Activated naive CD4-positive, alpha-beta T cell treated with anti-CD3 and anti-CD28 coated beads, Interleukin-2, amount 50 U/mL, for 16 hours (primary cell): ENCODE measurements around the gene LARP7.
A peak's percentile ranks its signal among the peaks of the same experiment; 100 is the strongest.
"Not testable (repeated sequence)": the region's sequence is repeated elsewhere in the genome, so short reads cannot be mapped to it uniquely, and the experiment has no call there.

Source experiments
- DNase-seq: peaks from one replicate; pipeline ENCODE4 v3.0.0-alpha.2; 2020

The LARP7 gene

DNA sequence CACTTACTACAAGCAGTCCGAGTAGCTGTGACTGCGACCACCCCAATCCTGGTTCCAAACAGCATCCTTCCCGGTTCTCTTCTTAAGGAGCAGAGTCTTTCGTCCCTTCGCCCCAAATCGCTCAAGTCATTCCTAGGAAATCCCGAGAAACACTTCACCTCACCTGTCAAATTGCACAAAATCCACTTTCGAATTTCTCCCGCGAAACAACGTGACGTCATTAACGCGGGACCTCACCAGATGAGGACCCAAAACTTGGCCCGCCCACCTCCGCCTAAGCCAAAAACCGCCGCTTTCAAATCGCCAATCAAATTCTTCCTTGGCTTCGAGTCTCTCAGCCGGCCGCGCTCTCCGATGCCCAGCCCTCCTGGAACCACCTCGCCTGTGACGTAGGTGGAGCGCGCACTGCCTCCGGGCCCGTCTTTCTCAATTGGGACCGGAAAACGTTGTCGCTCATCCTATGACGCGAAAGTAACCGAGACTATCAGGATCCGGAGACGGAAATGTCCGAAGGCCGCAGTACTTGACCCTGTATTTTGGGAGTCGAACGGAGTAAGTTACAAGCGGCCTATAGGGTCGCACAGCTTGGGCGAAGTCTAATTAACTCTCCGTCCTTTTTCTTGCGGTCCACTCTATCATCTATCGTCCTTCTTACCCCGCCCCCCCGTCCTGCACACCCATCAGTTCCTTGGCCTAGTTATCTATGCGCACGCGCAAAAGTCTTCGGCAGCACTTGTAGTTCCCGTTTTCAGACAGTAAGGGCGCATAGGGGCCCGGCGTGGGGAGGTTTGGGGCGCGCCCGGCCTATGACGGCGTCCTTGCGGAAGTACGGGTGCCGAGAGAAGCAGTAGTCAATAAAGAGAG lies at the start of gene LARP7, which contains the start of gene ZGRF1:
Gene LARP7, plus strand, starts transcription at position 456 of the 864 bp plus-strand sequence. CDS start 7,527 bp downstream, outside the sequence.
Gene ZGRF1, minus strand, starts transcription at position 222 of the 864 bp plus-strand sequence. CDS start 3,733 bp downstream, outside the sequence.
- DNase-seq = peak; percentile 96

DNA sequence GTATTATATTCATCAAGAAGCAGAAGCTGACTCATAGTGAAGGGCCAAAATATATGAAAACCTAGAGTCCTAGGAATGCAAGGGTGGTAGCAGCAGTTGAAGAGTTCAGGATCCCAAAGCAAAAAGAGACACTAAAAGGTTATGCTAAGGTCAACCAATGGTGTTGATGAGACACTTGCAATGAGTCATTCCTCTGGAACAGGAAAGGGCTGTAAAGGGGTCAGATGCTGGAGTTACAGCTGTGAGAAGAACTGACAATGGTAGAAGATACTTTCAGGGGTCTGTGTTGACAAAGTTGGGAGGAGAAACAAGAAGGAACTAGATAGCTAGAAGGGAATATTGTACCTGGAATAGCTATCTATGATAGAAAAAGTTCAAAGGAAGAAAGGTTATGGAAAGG lies 47.7 kb upstream of the LARP7 start:
- DNase-seq = no peak

DNA sequence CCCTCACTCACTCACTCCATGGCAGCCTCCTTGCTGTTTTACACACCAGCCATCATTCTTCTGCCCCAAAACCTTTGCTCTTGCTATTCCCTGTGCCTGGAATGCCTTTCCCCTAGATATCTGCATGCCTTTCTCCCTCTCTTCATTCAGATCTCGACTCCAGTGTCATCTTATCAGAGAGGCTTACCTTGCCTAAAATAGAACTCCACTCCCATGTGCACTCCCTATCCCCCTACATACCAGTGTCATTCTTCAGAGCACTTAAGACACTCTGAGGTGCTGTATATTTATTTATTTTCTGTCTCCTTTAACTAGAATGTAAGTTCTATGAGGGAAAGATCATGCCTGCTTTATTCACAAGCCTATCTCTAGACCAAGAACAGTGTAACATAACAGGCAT lies 45.4 kb upstream of the LARP7 start:
- DNase-seq = no peak

DNA sequence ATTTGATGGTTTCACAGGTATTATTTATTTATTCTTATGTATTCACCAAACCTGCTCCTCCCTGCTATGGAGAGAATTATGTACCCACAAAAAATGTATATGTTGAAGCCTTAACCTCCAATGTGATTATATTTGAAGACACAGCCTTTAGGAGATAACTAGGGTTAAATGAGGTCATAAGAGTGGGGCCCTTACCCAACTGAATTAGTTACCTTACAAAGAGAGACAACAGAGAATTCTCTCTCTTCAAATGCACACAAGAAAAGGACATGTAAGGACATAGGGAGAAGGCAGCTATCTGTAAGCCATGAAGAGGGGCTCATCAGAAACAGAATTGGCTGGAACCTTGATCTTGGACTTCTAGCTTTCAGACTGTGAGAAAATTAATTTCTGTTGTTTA lies 44.2 kb upstream of the LARP7 start:
- DNase-seq = no peak

DNA sequence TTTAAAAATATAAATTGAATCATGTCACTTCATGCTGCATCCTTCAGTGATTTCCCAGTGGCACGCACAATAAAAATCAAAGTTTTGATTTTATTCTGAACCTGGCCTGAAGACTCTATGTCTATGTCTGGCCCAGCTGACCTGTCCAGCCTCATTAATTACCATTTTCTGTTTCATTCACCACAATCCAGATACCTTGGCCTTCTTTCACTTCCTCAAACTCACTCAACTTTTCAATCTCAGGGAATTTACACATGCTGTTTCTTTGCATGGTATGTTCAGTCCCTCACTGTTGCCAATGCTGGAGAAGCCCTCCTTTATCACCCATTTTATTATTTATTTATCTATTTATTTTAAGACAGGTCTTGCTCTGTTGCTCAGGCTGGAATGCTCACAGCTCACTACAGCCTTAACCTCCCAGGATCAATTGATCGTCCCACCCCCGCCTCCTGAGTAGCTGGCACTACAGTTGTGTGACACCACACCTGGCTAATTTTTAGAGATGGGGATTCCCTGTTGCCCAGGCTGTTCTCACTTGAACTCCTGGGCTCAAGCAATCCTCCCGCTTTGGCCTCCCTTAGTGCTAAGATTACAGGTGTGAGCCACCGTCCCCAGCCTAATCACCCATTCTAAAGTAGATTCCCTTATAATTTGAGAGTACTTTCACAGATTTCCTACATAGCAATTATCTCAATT lies 43.4 kb upstream of the LARP7 start:
- DNase-seq = no peak

DNA sequence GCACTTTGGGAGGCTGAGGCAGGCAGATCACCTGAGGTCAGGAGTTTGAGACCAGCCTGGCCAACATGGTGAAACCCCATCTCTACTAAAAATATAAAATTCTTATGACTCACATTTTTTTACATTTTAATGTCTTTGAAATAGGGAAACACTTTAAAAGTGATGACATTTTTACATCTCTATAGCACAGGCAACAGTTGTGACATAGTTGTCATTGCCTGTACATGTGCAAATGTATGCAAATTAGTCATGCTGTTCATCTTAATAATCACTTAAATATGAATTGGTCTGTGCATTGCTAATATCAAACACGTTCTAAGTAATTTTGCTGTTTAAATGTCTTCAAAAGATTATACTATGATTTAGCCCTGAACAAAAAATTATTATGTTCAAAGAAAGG lies 42.0 kb upstream of the LARP7 start:
- DNase-seq = no peak

DNA sequence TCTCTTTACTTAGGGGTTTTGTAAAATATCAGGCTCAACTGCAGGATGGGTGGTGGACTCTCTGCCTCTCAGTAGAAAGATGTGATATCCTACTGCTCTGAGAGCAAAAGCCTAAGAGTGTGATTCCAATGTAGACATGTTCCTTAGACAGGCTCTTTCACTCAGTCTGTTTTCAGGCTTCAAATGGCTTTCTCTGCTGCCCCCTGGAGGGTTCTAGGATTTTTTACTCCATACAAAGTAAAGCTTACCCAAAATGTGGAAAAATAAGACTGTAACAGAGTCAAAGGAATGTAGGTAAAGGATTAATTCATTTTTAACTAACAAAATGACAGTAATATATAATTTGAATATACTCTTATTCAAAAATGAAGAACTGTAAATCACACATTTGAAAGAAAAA lies 32.4 kb upstream of the LARP7 start:
- peak; percentile 24 for DNase-seq

DNA sequence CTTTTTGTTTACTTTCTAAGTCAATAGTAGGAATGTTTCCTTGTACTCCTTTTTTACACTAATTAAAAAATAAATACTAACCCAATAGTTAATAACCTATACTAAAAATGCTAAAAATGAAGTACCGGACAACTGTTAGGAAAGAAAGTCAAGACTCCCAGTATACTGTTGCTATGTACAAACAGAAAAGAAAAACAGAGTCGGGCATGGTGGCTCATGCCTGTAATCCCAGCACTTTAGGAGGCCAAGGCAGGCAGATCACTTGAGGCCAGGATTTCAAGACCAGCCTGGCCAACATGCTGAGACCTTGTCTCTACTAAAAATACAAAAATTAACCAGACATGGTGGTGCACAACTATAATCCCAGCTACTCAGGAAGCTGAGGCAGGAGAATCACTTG lies 24.1 kb upstream of the LARP7 start:
- not testable (repeated sequence) for DNase-seq

DNA sequence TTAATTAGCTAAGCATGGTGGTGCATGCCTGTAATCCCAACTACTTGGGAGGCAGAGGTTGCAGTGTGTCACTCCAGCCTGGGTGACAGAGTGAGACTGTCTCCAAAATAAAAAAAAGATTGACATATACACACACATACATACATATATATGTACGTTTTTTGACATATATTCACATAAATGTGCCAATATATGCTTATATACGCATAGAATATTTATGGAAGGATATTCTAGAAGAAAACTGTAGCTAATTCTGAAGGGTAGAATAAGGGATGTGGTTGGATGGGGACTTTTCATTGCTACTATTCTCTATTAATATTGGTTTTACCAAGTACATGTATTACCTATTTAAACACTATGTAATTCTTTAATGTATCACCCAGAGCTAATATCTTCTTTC lies 20.0 kb upstream of the LARP7 start:
- DNase-seq = no peak

DNA sequence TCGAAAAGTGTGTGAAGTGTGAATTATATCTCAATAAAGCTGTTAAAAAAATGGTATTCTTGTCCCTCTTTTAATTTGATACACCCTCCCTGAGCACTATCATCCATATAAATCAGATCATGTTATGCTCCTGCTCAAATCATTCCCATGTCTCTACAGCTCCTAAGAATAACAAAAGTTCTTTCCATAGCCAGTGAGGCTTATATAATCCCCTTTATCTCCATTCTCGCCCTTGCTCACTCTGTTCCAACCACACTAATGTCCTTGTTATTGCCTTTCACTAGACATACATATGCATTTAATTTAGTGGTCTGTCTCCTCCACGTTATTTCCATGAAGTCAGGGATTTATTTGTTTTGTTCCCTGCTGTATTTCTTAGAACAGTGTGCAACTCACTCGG lies 10.7 kb upstream of the LARP7 start:
- DNase-seq = no peak

DNA sequence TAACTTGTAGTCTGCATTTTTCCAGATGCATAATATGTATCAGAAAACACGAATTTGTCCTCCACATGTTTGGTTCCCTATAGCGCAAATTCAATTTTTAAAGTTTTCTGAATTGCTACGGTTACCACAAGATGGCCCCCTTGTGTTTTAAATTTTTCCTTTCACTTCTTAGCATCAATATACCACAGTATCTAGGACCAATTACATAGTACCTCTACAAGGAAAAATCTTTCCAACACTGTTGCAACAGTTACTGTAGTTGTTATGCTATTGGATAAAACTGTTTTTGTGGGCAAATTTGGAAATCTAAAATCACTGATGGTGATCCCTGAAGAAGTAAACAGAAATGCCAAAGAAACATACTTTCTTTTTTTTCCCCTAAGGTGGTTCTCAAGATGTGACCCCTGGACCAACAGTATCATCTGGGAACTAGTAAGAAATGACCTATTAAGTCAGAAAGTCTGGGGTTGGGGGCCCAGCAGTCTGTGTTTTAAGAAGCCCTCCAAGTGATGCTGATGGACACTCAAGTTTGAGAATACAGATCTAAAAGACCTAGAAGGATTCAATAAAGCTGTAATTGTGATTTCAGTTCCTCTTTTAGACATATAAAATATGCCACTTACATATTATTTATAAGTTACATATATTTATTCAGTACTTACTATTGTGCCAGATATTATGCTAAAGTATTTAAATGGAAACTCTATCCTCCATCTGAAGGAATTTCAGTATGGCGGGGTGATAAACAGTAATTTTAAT lies 3.3 kb upstream of the LARP7 start:
- DNase-seq = no peak

DNA sequence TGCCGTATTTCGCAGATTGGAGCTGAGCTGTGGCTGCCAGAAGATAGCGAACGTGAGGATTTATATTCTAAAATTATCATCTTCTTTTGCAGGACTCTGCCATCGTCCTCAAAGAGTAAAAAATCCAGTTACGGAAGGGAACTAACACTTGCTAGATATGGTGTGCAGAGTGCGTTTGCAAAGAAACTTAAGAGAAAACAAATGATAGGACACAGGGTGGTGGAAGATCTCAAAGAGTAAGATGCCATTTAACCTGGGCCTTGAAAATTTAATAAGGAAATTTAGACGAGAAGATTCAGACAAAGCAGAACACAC lies 566 bp downstream of the LARP7 start:
- DNase-seq = no peak

DNA sequence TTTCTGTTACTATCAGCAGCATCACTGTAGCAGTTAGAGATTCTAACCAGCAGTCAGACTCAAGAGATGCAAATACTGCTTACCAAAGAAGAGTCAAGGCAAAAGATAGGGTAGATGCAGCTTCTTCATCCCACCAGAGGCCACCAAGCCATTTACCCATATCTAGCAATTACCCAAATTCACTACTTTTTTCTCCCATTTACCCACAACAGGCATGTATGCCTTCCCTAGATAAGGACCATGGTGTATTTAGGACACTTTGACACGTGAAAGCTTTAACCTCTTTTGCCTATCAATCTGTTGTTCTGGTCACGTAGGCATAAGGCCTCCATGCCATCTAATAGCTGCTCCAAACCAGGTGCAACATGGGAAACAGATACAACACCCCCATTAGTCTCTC lies 5.6 kb downstream of the LARP7 start:
- DNase-seq = no peak

DNA sequence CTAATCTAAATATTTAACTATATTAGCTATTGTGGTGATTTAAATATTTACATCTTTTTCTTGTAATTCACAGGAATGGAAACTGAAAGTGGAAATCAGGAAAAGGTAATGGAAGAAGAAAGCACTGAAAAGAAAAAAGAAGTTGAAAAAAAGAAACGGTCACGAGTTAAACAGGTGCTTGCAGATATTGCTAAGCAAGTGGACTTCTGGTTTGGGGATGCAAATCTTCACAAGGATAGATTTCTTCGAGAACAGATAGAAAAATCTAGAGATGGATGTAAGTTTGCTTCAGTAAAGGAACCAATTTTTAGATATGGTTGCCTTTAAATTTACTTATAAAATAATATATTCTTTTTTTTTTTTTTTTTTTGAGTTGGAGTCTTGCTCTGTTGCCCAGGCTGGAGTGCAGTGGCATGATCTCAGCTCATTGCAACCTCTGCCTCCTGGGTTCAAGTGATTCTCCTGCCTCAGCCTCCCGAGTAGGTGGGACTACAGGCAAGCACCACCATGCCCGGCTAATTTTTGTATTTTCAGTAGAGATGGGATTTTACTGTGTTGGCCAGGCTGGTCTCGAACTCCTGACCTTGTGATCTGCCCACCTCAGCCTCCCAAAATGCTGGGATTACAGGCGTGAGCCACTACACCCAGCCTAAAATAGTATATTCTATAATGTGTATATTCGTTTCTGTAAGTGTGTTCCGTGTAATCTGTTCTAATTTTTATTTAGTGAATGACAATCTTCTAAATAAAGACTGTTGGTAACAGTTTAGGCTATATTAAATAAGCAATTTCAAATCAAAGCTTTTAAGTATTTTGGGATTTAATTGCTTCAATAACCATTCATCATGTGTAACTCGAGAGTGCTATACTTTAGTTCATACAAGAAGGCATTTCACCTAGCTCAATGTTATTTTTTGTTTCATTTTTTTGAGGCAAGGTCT lies 7.9 kb downstream of the LARP7 start:
- not testable (repeated sequence) for DNase-seq

DNA sequence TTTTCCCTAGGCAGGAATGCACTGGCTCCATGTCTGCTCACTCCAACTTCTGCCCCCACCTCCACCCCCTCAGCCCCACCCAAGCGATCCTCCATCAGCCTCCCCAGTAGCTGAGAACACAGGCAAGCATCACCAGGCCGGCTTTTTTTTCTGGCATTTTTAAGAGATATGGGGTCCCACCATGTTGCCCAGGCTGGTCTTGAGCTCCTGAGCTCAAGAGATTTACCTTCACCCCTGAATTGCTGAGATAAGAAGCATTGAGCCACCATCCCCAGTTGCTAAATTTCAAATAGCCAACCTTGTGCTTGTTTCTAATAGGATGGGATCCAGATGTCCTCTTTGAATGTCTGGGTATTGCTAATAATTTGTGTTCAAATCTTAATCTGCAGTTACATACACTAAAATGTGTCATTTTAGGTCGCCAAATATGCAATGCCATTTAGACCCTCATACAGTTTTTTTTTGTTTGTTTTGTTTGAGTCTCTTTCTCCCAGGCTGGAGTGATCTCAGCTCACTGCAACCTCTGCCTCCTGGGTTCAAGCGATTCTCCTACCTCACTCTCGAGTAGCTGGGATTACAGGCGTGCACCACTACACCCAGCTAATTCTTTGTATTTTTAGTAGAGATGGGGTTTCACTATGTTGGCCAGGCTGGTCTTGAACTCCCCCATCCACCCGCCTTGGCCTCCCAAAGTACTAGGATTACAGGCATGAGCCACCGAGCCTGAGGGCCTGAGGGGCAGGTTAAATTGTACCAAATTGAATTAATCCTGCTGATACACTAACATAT lies 8.8 kb downstream of the LARP7 start:
- DNase-seq = no peak

DNA sequence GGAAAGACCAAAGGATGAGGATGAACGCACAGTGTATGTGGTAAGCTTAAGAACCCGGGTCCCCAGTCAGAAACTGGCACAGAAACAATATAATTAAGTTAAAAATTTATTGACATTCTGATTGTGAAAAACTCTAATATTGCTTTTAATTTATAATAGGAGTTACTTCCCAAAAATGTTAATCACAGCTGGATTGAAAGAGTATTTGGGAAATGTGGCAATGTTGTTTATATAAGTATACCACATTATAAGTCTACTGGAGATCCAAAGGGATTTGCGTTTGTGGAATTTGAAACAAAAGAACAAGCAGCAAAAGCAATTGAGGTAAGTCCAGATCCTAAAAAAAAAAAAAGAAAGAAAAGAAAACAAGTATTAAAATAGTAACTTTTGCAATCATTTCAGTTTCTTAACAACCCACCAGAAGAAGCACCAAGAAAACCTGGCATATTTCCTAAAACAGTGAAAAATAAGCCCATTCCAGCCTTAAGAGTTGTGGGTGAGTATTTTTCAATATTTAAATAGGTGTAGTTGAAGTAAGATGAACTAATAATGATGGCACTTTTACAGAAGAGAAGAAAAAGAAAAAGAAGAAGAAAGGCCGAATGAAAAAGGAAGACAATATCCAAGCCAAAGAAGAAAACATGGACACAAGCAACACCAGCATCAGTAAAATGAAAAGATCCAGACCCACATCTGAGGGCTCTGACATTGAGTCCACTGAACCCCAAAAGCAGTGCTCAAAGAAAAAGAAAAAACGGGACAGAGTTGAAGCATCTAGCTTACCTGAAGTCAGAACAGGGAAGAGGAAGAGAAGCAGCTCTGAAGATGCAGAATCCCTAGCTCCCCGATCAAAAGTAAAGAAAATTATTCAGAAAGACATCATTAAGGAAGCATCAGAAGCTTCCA lies 9.9 kb downstream of the LARP7 start:
- DNase-seq = no peak

DNA sequence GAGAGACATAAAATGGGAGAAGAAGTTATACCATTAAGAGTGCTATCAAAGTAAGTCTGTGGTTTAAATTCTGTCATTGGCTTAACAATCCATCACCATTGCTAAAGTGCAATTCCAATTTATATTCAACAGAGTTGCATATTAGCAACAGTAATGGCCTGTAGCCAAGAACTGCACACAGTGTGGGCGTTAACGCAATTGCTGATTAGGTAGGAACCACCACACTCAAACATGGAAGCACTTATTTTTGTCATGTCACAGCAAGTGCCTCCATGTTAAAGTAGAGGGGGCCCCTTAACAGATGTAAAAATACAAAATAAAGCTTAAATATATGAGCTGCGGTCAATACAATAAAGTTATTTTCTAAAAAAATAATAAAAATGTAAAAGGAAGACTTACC lies 10.8 kb downstream of the LARP7 start:
- no peak for DNase-seq

DNA sequence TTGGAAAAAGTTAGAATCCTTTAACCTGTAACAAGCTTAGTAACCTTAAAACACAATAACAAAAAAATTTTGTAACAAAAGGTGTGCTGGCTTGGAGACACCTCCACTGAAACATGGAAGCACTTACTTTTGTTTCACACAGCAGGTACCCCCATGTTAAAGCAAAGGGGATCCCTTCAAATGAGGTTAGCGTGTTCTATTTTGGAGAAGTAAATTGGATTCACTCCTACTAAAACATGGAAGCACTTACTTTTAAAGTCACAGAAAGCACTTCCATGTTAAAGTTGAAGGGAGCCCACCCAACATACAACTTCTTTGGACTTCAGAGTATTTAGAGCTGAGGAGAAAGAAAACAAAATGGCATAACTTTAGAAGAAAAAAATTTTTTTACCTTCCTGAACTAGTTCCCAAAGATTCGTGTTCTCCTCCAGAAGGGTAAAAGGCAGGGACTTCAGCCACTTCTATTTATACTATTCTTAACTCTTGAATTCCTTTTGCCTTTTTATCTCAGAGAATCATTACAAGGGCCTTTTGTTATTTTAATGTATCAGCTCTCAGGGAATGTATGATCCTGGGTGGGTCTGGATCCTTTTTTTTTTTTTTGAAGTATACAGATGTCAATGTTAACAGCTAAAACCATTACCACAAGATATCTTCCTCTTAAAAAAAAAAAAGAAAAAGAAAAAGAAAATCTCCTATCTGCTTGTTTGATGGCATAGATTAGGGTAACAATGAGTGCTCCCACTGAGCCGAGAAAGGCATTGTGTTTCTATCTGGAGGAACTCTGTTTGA lies 11.5 kb downstream of the LARP7 start:
- no peak for DNase-seq

DNA sequence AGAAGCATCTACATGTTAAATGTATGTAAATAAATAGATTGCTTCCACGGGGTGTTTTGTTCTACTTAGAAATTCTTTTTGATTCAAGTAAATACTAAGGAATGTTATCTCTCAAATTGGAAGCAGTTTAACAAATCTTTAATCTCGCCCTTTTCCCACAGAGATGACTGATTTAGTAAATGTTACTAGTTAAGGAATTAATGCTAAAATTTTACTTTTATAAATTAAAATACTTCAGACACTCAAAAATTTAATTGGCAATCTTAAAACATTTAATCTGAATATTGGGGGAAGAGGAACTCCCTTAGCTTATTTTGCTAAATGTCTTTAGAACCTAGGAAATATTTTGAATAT lies 12.1 kb downstream of the LARP7 start:
- DNase-seq = no peak

DNA sequence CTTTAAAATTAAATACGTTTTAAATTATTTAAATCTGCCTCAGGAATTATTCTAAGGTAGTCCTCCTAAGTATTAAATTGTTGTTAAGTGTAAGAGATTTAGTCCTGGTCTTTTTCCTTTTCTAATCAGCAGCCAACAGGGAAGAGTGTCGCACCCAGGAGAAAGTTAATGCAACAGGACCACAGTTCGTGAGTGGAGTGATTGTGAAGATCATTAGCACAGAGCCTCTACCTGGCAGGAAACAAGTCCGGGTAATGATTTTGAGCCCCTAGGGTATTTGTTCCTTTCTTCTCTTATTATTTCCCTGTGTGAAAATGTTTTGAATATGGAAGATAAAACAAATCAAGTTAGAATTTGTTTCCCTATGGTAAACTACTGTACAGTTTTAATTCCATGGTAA lies 13.4 kb downstream of the LARP7 start:
- no peak for DNase-seq
